K562 (cell line): Measurements from ENCODE around the gene PTPN7. TPM values are rescaled to one million over a fixed set of nuclear protein-coding genes. Genes with fewer than 3 reads are reported as not detected.

Experiments
- ARNT ChIP-seq, 2 experiments: fragments of 450-650 bp; IDR thresholded peaks; 2 replicates each; pipeline ENCODE4 v1.6.1; 2016; ENCODE audit warnings: mild to moderate bottlenecking in 1 of 2
- BRF1 ChIP-seq: IDR thresholded peaks from 3 replicates; pipeline ENCODE4 v1.6.1; 2011; ENCODE audit warnings: borderline replicate concordance, mild to moderate bottlenecking; ENCODE audit not compliant: insufficient read length; ENCODE audit errors: extremely low read depth
- EWSR1 ChIP-seq: fragments of 450-650 bp; IDR thresholded peaks from 2 replicates; pipeline ENCODE4 v1.6.1; 2018; ENCODE audit warnings: borderline replicate concordance, mild to moderate bottlenecking, low read depth, moderate library complexity; ENCODE audit not compliant: partially characterized antibody
- MAZ ChIP-seq, 2 experiments: fragments of 450-650 bp in 1 of 2; sonication (generic) in 1 of 2; formaldehyde crosslinking; IDR thresholded peaks in 1 of 2; conservative IDR thresholded peaks in 1 of 2; 2 replicates each; pipeline versions ENCODE4 v1.4.0 to v1.5.0; 2020; ENCODE audit warnings: mild to moderate bottlenecking in 1 of 2, missing genetic modification reagents in 1 of 2
- MYC ChIP-seq, 2 experiments: fragments of 250-450 bp in 1 of 2; sonication (Bioruptor Pico) in 1 of 2; IDR thresholded peaks; 2 replicates each; pipeline versions ENCODE4 v1.5.1 to v1.6.1; 2012 to 2021; ENCODE audit warnings: low read depth in 2 of 2, borderline replicate concordance in 1 of 2, improper control_type of control experiment in 1 of 2, low read length in 1 of 2, mild to moderate bottlenecking in 1 of 2, moderate library complexity in 1 of 2
- NR2C1 ChIP-seq, 2 experiments: fragments of 450-650 bp; IDR thresholded peaks; 2 replicates each; pipeline ENCODE4 v1.6.1; 2017; ENCODE audit warnings: mild to moderate bottlenecking in 2 of 2, antibody characterized with exemption in 1 of 2, inconsistent platforms in 1 of 2, missing compliant biosample characterization in 1 of 2, missing genetic modification characterization in 1 of 2
- PHF21A ChIP-seq: fragments of 450-650 bp; IDR thresholded peaks from 2 replicates; pipeline ENCODE4 v1.6.1; 2017; ENCODE audit warnings: low read depth, borderline replicate concordance
- PML ChIP-seq: IDR thresholded peaks from 2 replicates; pipeline ENCODE4 v1.6.1; 2012; ENCODE audit warnings: low read length, inconsistent platforms
- SMAD4 ChIP-seq: fragments of 250-450 bp; sonication (Bioruptor Pico); conservative IDR thresholded peaks from 2 replicates; pipeline ENCODE4 v1.8.0; 2021; ENCODE audit warnings: inconsistent platforms, mild to moderate bottlenecking, moderate library complexity
- SMARCA4 ChIP-seq: fragments of 450-650 bp; IDR thresholded peaks from 2 replicates; pipeline ENCODE4 v1.6.1; 2016
- TEAD2 ChIP-seq: fragments of 450-650 bp; IDR thresholded peaks from 2 replicates; pipeline ENCODE4 v1.6.1; 2016; ENCODE audit warnings: missing genetic modification characterization, control low read depth, missing compliant biosample characterization
- ZKSCAN8 ChIP-seq: fragments of 200-800 bp; sonication (Bioruptor generic); IDR thresholded peaks from 2 replicates; pipeline ENCODE4 v1.6.1; 2016; ENCODE audit warnings: missing genetic modification characterization, missing compliant biosample characterization
- ZNF24 ChIP-seq: fragments of 450-650 bp; IDR thresholded peaks from 2 replicates; pipeline ENCODE4 v1.6.1; 2016
- polyA plus RNA-seq, 8 experiments: library from polyadenylated mRNA; depleted of rRNA in 4 of 8; stranded (reverse) in 5 of 8; unstranded in 3 of 8; fragments of >200 nt; fragmentation: Nextera tagmentation in 2 of 8; fragmentation: Illumina TruSeq in 1 of 8; extraction: Ambion mirVana in 2 of 8; extraction: Trizol in 1 of 8; gene quantifications; 2 replicates each; pipeline versions ENCODE4 v1.2.1 to v1.2.3, GENCODE V29; 2011 to 2014; ENCODE audit warnings: inconsistent platforms in 1 of 8, missing spikeins in 1 of 8
- total RNA-seq, 7 experiments: library from RNA; depleted of rRNA in 6 of 7; stranded (reverse); fragments of >200 nt in 6 of 7; fragmentation: Illumina TruSeq in 2 of 7; extraction: Trizol in 2 of 7; gene quantifications; 2 replicates each; pipeline versions ENCODE4 v1.2.1 to v1.2.3, GENCODE V29; 2011 to 2021; ENCODE audit warnings: low replicate concordance in 1 of 7
- TF ChIP-seq, protein P1 (sequence below): fragments of 250-450 bp; sonication (Bioruptor Pico); IDR thresholded peaks from 2 replicates; pipeline ENCODE4 v1.5.0; 2021; ENCODE audit warnings: mild to moderate bottlenecking, borderline replicate concordance
- TF ChIP-seq, protein P2 (sequence below): fragments of 450-650 bp; IDR thresholded peaks from 2 replicates; pipeline ENCODE4 v1.6.1; 2016; ENCODE audit warnings: missing biosample characterization, missing genetic modification characterization
- TF ChIP-seq, protein P3 (sequence below): sonication (generic); formaldehyde crosslinking; IDR thresholded peaks from 2 replicates; pipeline ENCODE4 v1.8.0; 2022; ENCODE audit warnings: missing genetic modification reagents, mild to moderate bottlenecking, moderate library complexity, borderline replicate concordance
- TF ChIP-seq, protein P4 (sequence below): fragments of 150-350 bp; conservative IDR thresholded peaks from 2 replicates; pipeline ENCODE4 v1.6.1; 2014; ENCODE audit warnings: low read length
- TF ChIP-seq, protein P5 (sequence below): fragments of 450-650 bp; IDR thresholded peaks from 2 replicates; pipeline ENCODE4 v1.6.1; 2014; ENCODE audit warnings: low read depth, mild to moderate bottlenecking, moderate library complexity, borderline replicate concordance

Gene PTPN7
- total and polyA plus RNA-seq, 9 of the 15 experiments (the other 6 are each of a cell fraction or from before 2014, with no cell fraction given) = 18.7 to 144 (median 120) TPM

DNA sequence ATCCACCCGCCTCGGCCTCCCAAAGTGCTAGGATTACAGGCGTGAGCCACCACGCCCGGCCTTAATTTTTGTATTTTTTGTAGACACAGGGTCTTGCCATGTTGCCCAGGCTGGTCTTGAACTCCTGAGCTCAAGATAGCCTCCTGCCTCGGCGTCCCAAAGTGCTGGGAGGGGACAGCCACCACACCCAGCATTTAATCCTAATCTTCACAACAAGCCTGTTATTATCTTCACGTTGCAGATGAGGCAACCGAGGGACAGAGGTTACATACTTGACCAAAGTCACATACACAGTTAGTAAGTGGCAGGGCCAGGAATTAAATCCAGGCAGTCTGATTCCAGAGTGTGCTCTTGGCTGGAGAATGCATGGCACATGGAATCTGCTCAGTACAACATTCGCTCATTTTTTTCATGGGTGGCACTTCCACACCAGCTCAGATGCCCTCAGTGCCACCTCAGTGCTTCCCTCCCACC lies 42.5 kb downstream of the PTPN7 start (continued):
- TF ChIP-seq BRF1 (no peak), PML (peak; percentile 72), EWSR1 (no peak), SMAD4 (CRISPR knock-in tag) (peak; percentile 68), ZNF24 (peak; percentile 56; the same call in 1 of the 2 replicates), MYC (IDR thresholded peaks at IDR 0.05; ENCODE audit: low read depth, low read length) (peak; percentile 87), MYC (CRISPR knock-in tag; IDR thresholded peaks at IDR 0.05; ENCODE audit: borderline replicate concordance, low read depth) (no peak), SMARCA4 (peak; percentile 89), PHF21A (no peak), NR2C1 (IDR thresholded peaks at IDR 0.05) (peak; percentile 58; the same call in 1 of the 2 replicates), NR2C1 (tag; IDR thresholded peaks at IDR 0.05) (peak; percentile 66; the same call in 1 of the 2 replicates), ZKSCAN8 (CRISPR knock-in tag) (no peak; the same call in 1 of the 2 replicates), TEAD2 (tag) (0 out of 2 replicates have a peak, but pooled peaks have one; percentile 27), MAZ (CRISPR knock-in tag; conservative IDR thresholded peaks at IDR 0.05 in 1 of 2, IDR thresholded peaks at IDR 0.05 in 1 of 2) (peak in 1 of 2 experiments; percentile 62; a peak in 3 of 4 replicates), ARNT (IDR thresholded peaks at IDR 0.05) (peak; percentile 54 to 92; a peak in 2 of 4 replicates)
- TF ChIP-seq, protein P1, sequence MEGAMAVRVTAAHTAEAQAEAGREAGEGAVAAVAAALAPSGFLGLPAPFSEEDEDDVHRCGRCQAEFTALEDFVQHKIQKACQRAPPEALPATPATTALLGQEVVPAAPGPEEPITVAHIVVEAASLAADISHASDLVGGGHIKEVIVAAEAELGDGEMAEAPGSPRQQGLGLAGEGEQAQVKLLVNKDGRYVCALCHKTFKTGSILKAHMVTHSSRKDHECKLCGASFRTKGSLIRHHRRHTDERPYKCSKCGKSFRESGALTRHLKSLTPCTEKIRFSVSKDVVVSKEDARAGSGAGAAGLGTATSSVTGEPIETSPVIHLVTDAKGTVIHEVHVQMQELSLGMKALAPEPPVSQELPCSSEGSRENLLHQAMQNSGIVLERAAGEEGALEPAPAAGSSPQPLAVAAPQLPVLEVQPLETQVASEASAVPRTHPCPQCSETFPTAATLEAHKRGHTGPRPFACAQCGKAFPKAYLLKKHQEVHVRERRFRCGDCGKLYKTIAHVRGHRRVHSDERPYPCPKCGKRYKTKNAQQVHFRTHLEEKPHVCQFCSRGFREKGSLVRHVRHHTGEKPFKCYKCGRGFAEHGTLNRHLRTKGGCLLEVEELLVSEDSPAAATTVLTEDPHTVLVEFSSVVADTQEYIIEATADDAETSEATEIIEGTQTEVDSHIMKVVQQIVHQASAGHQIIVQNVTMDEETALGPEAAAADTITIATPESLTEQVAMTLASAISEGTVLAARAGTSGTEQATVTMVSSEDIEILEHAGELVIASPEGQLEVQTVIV (CRISPR knock-in tag) = no peak
- TF ChIP-seq, protein P2, sequence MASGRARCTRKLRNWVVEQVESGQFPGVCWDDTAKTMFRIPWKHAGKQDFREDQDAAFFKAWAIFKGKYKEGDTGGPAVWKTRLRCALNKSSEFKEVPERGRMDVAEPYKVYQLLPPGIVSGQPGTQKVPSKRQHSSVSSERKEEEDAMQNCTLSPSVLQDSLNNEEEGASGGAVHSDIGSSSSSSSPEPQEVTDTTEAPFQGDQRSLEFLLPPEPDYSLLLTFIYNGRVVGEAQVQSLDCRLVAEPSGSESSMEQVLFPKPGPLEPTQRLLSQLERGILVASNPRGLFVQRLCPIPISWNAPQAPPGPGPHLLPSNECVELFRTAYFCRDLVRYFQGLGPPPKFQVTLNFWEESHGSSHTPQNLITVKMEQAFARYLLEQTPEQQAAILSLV (tag) = peak; percentile 66; the same call in 1 of the 2 replicates
- TF ChIP-seq, protein P3, sequence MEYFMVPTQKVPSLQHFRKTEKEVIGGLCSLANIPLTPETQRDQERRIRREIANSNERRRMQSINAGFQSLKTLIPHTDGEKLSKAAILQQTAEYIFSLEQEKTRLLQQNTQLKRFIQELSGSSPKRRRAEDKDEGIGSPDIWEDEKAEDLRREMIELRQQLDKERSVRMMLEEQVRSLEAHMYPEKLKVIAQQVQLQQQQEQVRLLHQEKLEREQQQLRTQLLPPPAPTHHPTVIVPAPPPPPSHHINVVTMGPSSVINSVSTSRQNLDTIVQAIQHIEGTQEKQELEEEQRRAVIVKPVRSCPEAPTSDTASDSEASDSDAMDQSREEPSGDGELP (CRISPR knock-in tag) = peak; percentile 31; the same call in 1 of the 2 replicates
- TF ChIP-seq, protein P4, sequence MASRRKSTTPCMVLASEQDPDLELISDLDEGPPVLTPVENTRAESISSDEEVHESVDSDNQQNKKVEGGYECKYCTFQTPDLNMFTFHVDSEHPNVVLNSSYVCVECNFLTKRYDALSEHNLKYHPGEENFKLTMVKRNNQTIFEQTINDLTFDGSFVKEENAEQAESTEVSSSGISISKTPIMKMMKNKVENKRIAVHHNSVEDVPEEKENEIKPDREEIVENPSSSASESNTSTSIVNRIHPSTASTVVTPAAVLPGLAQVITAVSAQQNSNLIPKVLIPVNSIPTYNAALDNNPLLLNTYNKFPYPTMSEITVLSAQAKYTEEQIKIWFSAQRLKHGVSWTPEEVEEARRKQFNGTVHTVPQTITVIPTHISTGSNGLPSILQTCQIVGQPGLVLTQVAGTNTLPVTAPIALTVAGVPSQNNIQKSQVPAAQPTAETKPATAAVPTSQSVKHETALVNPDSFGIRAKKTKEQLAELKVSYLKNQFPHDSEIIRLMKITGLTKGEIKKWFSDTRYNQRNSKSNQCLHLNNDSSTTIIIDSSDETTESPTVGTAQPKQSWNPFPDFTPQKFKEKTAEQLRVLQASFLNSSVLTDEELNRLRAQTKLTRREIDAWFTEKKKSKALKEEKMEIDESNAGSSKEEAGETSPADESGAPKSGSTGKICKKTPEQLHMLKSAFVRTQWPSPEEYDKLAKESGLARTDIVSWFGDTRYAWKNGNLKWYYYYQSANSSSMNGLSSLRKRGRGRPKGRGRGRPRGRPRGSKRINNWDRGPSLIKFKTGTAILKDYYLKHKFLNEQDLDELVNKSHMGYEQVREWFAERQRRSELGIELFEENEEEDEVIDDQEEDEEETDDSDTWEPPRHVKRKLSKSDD = no peak
- TF ChIP-seq, protein P5, sequence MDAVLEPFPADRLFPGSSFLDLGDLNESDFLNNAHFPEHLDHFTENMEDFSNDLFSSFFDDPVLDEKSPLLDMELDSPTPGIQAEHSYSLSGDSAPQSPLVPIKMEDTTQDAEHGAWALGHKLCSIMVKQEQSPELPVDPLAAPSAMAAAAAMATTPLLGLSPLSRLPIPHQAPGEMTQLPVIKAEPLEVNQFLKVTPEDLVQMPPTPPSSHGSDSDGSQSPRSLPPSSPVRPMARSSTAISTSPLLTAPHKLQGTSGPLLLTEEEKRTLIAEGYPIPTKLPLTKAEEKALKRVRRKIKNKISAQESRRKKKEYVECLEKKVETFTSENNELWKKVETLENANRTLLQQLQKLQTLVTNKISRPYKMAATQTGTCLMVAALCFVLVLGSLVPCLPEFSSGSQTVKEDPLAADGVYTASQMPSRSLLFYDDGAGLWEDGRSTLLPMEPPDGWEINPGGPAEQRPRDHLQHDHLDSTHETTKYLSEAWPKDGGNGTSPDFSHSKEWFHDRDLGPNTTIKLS = no peak
